Measurements from ENCODE around the gene ROGDI.

DNA sequence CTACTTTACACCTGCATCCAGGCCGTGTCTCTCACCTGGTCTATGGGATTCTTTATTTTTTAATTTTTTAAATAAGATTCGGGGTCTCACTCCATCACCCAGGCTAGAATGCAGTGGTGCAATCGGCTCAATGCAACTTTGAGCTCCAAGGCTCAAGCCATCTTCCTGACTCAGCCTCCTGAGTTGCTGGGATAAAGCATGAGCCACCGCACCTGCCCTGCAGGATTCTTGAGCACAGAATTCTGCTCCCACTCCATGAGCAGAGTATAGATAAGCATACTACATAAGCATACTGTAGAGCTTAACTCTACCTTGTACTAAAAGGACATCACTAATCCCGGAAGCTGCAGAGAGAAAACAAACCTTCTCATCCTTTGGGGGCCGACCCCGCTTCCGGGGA lies 29.2 kb upstream of the ROGDI start:
- TF ChIP-seq HDAC6 (IDR thresholded peaks at IDR 0.05; ENCODE audit: low read depth, low read length) (no peak), GMEB1 (CRISPR knock-in tag; IDR thresholded peaks at IDR 0.05) (no peak), ZEB2 (IDR thresholded peaks at IDR 0.05) (no peak), TAF1 (IDR thresholded peaks at IDR 0.05; ENCODE audit: control insufficient read depth, extremely low read depth, insufficient read depth, low read length, severe bottlenecking) (no peak), SFPQ (IDR thresholded peaks at IDR 0.05; ENCODE audit: low read depth, low read length) (no peak), EP300 (IDR thresholded peaks at IDR 0.05; ENCODE audit: low read length) (no peak), YY1 (IDR thresholded peaks at IDR 0.05; ENCODE audit: borderline replicate concordance in 1 of 3, control insufficient read depth in 1 of 3, extremely low read depth in 1 of 3, insufficient read depth in 3 of 3, insufficient read length in 1 of 3, insufficient replicate concordance in 2 of 3, low read depth in 1 of 3, low read length in 2 of 3) (no peak), MAX (CRISPR knock-in tag; IDR thresholded peaks at IDR 0.05) (no peak), ZNF511 (CRISPR knock-in tag; IDR thresholded peaks at IDR 0.05) (no peak)
- TF ChIP-seq, protein P1, sequence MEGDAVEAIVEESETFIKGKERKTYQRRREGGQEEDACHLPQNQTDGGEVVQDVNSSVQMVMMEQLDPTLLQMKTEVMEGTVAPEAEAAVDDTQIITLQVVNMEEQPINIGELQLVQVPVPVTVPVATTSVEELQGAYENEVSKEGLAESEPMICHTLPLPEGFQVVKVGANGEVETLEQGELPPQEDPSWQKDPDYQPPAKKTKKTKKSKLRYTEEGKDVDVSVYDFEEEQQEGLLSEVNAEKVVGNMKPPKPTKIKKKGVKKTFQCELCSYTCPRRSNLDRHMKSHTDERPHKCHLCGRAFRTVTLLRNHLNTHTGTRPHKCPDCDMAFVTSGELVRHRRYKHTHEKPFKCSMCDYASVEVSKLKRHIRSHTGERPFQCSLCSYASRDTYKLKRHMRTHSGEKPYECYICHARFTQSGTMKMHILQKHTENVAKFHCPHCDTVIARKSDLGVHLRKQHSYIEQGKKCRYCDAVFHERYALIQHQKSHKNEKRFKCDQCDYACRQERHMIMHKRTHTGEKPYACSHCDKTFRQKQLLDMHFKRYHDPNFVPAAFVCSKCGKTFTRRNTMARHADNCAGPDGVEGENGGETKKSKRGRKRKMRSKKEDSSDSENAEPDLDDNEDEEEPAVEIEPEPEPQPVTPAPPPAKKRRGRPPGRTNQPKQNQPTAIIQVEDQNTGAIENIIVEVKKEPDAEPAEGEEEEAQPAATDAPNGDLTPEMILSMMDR (IDR thresholded peaks at IDR 0.05 in 2 of 3, conservative IDR thresholded peaks at IDR 0.05 in 1 of 3; ENCODE audit: insufficient read depth in 2 of 3, low read depth in 1 of 3, low read length in 3 of 3), result no peak
- TF ChIP-seq, protein P2, sequence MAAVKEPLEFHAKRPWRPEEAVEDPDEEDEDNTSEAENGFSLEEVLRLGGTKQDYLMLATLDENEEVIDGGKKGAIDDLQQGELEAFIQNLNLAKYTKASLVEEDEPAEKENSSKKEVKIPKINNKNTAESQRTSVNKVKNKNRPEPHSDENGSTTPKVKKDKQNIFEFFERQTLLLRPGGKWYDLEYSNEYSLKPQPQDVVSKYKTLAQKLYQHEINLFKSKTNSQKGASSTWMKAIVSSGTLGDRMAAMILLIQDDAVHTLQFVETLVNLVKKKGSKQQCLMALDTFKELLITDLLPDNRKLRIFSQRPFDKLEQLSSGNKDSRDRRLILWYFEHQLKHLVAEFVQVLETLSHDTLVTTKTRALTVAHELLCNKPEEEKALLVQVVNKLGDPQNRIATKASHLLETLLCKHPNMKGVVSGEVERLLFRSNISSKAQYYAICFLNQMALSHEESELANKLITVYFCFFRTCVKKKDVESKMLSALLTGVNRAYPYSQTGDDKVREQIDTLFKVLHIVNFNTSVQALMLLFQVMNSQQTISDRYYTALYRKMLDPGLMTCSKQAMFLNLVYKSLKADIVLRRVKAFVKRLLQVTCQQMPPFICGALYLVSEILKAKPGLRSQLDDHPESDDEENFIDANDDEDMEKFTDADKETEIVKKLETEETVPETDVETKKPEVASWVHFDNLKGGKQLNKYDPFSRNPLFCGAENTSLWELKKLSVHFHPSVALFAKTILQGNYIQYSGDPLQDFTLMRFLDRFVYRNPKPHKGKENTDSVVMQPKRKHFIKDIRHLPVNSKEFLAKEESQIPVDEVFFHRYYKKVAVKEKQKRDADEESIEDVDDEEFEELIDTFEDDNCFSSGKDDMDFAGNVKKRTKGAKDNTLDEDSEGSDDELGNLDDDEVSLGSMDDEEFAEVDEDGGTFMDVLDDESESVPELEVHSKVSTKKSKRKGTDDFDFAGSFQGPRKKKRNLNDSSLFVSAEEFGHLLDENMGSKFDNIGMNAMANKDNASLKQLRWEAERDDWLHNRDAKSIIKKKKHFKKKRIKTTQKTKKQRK (IDR thresholded peaks at IDR 0.05; ENCODE audit: borderline replicate concordance, low read depth, low read length), result no peak
- TF ChIP-seq, protein P3, sequence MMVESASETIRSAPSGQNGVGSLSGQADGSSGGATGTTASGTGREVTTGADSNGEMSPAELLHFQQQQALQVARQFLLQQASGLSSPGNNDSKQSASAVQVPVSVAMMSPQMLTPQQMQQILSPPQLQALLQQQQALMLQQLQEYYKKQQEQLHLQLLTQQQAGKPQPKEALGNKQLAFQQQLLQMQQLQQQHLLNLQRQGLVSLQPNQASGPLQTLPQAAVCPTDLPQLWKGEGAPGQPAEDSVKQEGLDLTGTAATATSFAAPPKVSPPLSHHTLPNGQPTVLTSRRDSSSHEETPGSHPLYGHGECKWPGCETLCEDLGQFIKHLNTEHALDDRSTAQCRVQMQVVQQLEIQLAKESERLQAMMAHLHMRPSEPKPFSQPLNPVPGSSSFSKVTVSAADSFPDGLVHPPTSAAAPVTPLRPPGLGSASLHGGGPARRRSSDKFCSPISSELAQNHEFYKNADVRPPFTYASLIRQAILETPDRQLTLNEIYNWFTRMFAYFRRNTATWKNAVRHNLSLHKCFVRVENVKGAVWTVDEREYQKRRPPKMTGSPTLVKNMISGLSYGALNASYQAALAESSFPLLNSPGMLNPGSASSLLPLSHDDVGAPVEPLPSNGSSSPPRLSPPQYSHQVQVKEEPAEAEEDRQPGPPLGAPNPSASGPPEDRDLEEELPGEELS (CRISPR knock-in tag; IDR thresholded peaks at IDR 0.05; ENCODE audit: borderline replicate concordance), result no peak

Measured in K562 (cell line).